Activated B cell treated with CpG ODN at 0.5 μM for 24 hours (primary cell): ENCODE measurements around the gene INIP. TPM values are rescaled to one million over a fixed set of nuclear protein-coding genes. Genes with fewer than 3 reads are reported as not detected.

Experiments used
- ATAC-seq: fragments of 200-7000 bp; cut with Tn5 transposase; one replicate; pipeline ENCODE4 v1.10.0; 2021; ENCODE audit warnings: low read depth, mild to moderate bottlenecking, moderate library complexity
- CTCF ChIA-PET: fragments of 350-600 bp; sonication (Branson Sonifier 250); formaldehyde crosslinking; loops from one replicate; lab custom pipeline; 2021; ENCODE audit warnings: antibody characterized with exemption; lab: Charles Lee
- POLR2A ChIA-PET: fragments of 350-600 bp; sonication (Branson Sonifier 250); formaldehyde crosslinking; loops from one replicate; lab custom pipeline; 2021; ENCODE audit warnings: antibody characterized with exemption; lab: Charles Lee
- DNase-seq: peaks from one replicate; pipeline ENCODE4 v3.0.0; 2022
- H3K27ac Mint-ChIP-seq: one replicate; pipeline ENCODE4 v1.8.0; 2020; ENCODE audit warnings: mixed read lengths
- H3K27me3 Mint-ChIP-seq: one replicate; pipeline ENCODE4 v1.8.0; 2021; ENCODE audit warnings: mixed read lengths
- H3K36me3 Mint-ChIP-seq: one replicate; pipeline ENCODE4 v1.8.0; 2021; ENCODE audit warnings: low read depth, mixed read lengths
- H3K4me1 Mint-ChIP-seq: one replicate; pipeline ENCODE4 v1.8.0; 2021; ENCODE audit warnings: mixed read lengths
- H3K4me3 Mint-ChIP-seq: one replicate; pipeline ENCODE4 v1.8.0; 2020; ENCODE audit warnings: mild to moderate bottlenecking, mixed read lengths
- H3K9me3 Mint-ChIP-seq: one replicate; pipeline ENCODE4 v1.8.0; 2020; ENCODE audit warnings: mixed read lengths
- intact Hi-C: fragments of 100-400 bp; cut with micrococcal nuclease; formaldehyde crosslinking; loops from one replicate; pipeline ENCODE4 v1.15.1; 2024
- total RNA-seq: library from RNA; stranded (reverse); gene quantifications from 2 replicates; pipeline ENCODE4 v1.2.3, GENCODE V29; 2022
- TF ChIP-seq, protein P1 (sequence below): fragments of 200-600 bp; IDR thresholded peaks from one replicate; pipeline ENCODE4 v1.8.0; 2022; ENCODE audit warnings: antibody characterized with exemption, mild to moderate bottlenecking

INIP gene
- total RNA-seq, 1 donor from 2014 or later: 32.1 TPM

DNA sequence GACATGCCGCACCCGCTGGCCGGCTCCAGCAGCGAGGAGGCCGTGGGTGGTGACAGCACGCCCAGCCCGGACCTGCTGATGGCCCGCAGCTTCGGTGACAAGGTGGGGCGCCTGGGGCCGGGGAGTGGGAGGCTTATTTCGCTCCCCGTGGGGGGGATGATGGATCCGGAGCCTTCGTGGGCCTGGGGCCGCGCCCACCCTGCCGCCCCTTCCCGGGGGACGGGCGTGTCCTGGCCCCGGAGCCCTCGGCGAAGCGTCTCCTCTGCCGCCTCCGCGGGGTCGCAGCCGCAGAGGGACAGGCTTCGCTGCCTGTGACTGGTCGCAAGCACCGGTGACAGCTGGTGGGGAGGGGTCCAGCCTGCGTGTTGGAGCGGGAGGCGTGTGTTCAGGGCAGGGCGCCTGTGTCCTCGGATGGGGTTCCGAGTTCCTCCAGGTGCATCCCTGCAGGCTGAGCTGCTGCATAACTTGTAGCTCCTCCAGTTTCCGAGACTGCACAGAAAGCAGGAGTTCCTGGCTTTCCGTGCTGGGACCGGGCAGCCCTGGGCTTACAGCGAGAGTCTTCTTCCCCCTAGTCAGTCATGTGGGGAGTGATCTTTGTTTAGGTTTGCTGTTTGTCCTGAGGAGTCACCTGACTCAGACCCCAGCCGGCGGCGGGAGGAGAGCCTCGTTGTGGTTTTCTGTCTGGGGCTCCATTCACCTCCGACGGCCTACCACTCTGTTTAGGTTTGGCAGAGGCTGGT, 33.3 kb upstream of the INIP start:
- no peaks in the 10 kb centered on the region for H3K9me3 Mint-ChIP-seq
- no peaks in the 10 kb centered on the region for H3K27me3 Mint-ChIP-seq
- peak; percentile 8 for ATAC-seq
- ChIA-PET CTCF (no interaction called here), POLR2A (interaction anchor here (0.5 to 1.6 kb wide), 4 partner anchors 23 to 265 kb away, joined by 3 to 12 read pairs (median 4); partner anchors contain the start of genes INIP and KIAA1958)
- peaks cover 43% of the 10 kb centered on the region for H3K4me1 Mint-ChIP-seq
- intact Hi-C loops: loop anchor here (1.0 to 2.0 kb wide), 4 partner anchors 24 to 68 kb away; no protein-coding TSS in a partner anchor
- H3K27ac Mint-ChIP-seq: peak overlapping the region; percentile 66
- peaks cover 3% of the 10 kb centered on the region for H3K36me3 Mint-ChIP-seq
- DNase-seq: peak; percentile 42
- TF ChIP-seq, protein P1, sequence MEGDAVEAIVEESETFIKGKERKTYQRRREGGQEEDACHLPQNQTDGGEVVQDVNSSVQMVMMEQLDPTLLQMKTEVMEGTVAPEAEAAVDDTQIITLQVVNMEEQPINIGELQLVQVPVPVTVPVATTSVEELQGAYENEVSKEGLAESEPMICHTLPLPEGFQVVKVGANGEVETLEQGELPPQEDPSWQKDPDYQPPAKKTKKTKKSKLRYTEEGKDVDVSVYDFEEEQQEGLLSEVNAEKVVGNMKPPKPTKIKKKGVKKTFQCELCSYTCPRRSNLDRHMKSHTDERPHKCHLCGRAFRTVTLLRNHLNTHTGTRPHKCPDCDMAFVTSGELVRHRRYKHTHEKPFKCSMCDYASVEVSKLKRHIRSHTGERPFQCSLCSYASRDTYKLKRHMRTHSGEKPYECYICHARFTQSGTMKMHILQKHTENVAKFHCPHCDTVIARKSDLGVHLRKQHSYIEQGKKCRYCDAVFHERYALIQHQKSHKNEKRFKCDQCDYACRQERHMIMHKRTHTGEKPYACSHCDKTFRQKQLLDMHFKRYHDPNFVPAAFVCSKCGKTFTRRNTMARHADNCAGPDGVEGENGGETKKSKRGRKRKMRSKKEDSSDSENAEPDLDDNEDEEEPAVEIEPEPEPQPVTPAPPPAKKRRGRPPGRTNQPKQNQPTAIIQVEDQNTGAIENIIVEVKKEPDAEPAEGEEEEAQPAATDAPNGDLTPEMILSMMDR: no peak
- H3K4me3 Mint-ChIP-seq: peak overlapping the region; percentile 83

DNA sequence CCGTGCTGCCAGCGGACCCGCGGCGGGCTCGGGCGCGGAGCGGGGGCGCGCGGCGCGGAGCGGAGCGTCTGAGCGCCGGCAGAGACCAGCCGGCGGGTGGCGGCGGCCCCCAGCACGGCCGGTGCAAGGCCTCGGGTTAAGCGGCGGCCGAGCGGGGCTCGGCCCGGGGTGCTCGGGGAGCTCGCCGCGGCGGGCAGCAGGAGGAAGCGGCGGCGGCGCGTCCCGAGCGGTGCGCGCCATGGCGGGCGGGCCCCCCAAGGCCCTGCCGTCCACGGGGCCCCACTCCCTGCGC, 32.8 kb upstream of the INIP start:
- TF ChIP-seq, protein P1: no peak
- DNase-seq: no peak
- no peak overlapping the region for H3K27ac Mint-ChIP-seq
- H3K27me3 Mint-ChIP-seq: no peaks in the 10 kb centered on the region
- peaks cover 3% of the 10 kb centered on the region for H3K36me3 Mint-ChIP-seq
- ChIA-PET CTCF (no interaction called here), POLR2A (interaction anchor here (1.3 to 1.6 kb wide), 2 partner anchors 32 to 264 kb away, joined by 4 to 12 read pairs; partner anchors contain the start of genes INIP and KIAA1958)
- H3K9me3 Mint-ChIP-seq: no peaks in the 10 kb centered on the region
- no peak overlapping the region for H3K4me3 Mint-ChIP-seq
- peaks cover 43% of the 10 kb centered on the region for H3K4me1 Mint-ChIP-seq
- intact Hi-C loops: loop anchor here (1.0 to 2.0 kb wide), 9 partner anchors 24 to 853 kb away; partner anchors contain the start of genes INIP and PTBP3
- no peak for ATAC-seq

- ATAC-seq (peak; percentile 90), DNase-seq (peak; percentile 90)
- Mint-ChIP-seq H3K9me3 (no peaks in the 10 kb centered on the region), H3K4me1 (peaks cover 42% of the 10 kb centered on the region), H3K27me3 (no peaks in the 10 kb centered on the region), H3K36me3 (peaks cover 3% of the 10 kb centered on the region), H3K4me3 (peak within 1 kb of the TSS; percentile 93), H3K27ac (peak within 1 kb of the TSS; percentile 94)
- intact Hi-C loops: loop anchor here (1.0 to 2.0 kb wide), 8 partner anchors 25 to 853 kb away; partner anchors contain the start of genes INIP and PTBP3
- TF ChIP-seq, protein P1: no peak
- POLR2A ChIA-PET: interaction anchor here (0.5 to 1.6 kb wide), 5 partner anchors 24 to 371 kb away, joined by 3 to 12 read pairs (median 4); partner anchors contain the start of genes HSDL2, INIP and KIAA1958
- CTCF ChIA-PET: interaction anchor here (0.8 to 1.1 kb wide), 2 partner anchors 32 to 43 kb away, joined by 3 to 4 read pairs; partner anchors contain the start of gene INIP
These were observed 32.3 kb upstream of the INIP start, which contains the start of gene SNX30 for GRCh38 chr9:112750016-112750763. TSS of gene SNX30 (plus strand) at chr9:112750760. CDS start at chr9:112751002, 242 bp downstream.

- H3K27ac Mint-ChIP-seq: peak overlapping the region; percentile 8
- CTCF ChIA-PET: no interaction called here
- intact Hi-C loops: no loop called here
- TF ChIP-seq, protein P1: no peak
- H3K9me3 Mint-ChIP-seq: no peaks in the 10 kb centered on the region
- H3K36me3 Mint-ChIP-seq: peaks cover 3% of the 10 kb centered on the region
- DNase-seq (no peak), ATAC-seq (no peak)
- peaks cover 48% of the 10 kb centered on the region for H3K4me1 Mint-ChIP-seq
- POLR2A ChIA-PET: no interaction called here
- H3K4me3 Mint-ChIP-seq: no peak overlapping the region
- no peaks in the 10 kb centered on the region for H3K27me3 Mint-ChIP-seq
These were observed 29.2 kb upstream of the INIP start for GRCh38 chr9:112747094-112747493.
